OCI-LY7 (cell line): ENCODE measurements around the gene ADARB2. TPM values are rescaled to one million over a fixed set of nuclear protein-coding genes. Genes with fewer than 3 reads are reported as not detected.

Experiments
- BruUV-seq: library from RNA; stranded (reverse); fragments of 400-500 nt; replicated peaks from 2 replicates; lab custom pipeline; 2021; lab: Mats Ljungman, UMichigan
- CTCF ChIA-PET: fragments of 300-600 bp; sonication (Branson Sonifier 250); formaldehyde crosslinking; loops from one replicate; lab custom pipeline; 2022; ENCODE audit warnings: antibody characterized with exemption; ENCODE audit not compliant: unreplicated experiment; lab: Charles Lee
- POLR2A ChIA-PET: fragments of 300-600 bp; sonication (Branson Sonifier 250); formaldehyde crosslinking; loops from one replicate; lab custom pipeline; 2022; ENCODE audit warnings: antibody characterized with exemption; lab: Charles Lee
- DNase-seq: peaks from one replicate; pipeline ENCODE4 v3.0.0-alpha.2; 2015; ENCODE audit warnings: low spot score
- H2AFZ ChIP-seq: fragments of 200-600 bp; sonication (generic), shearing (Covaris generic); 2 replicates; pipeline ENCODE4 v1.6.1; 2014; ENCODE audit warnings: mild to moderate bottlenecking, antibody characterized with exemption, low read length, moderate library complexity
- H3K27ac ChIP-seq: fragments of 200-600 bp; sonication (generic); 2 replicates; pipeline ENCODE4 v1.5.1; 2014; ENCODE audit warnings: mixed run types, low read depth, mild to moderate bottlenecking, moderate library complexity, low read length, inconsistent platforms; ENCODE audit not compliant: poor library complexity, severe bottlenecking
- H3K36me3 ChIP-seq: fragments of 200-600 bp; sonication (generic); 2 replicates; pipeline ENCODE4 v1.6.1; 2014; ENCODE audit warnings: mild to moderate bottlenecking, antibody characterized with exemption, low read length, moderate library complexity, mixed read lengths; ENCODE audit not compliant: insufficient read depth
- H3K4me1 ChIP-seq: fragments of 200-600 bp; sonication (generic); 2 replicates; pipeline ENCODE4 v1.5.1; 2014; ENCODE audit warnings: mild to moderate bottlenecking, low read length; ENCODE audit not compliant: insufficient read depth, poor library complexity, severe bottlenecking
- H3K4me2 ChIP-seq: fragments of 200-600 bp; sonication (generic); 2 replicates; pipeline ENCODE4 v1.6.1; 2014; ENCODE audit warnings: mild to moderate bottlenecking, low read length
- H3K4me3 ChIP-seq: fragments of 200-600 bp; sonication (generic); 2 replicates; pipeline ENCODE4 v1.5.1; 2014; ENCODE audit warnings: mild to moderate bottlenecking, low read depth, low read length; ENCODE audit not compliant: poor library complexity, severe bottlenecking
- H3K79me2 ChIP-seq: fragments of 200-600 bp; sonication (generic); 2 replicates; pipeline ENCODE4 v1.6.1; 2016; ENCODE audit warnings: low read depth, mild to moderate bottlenecking, low read length, moderate library complexity, mixed read lengths; ENCODE audit not compliant: insufficient read depth
- H3K9me2 ChIP-seq: fragments of 200-600 bp; sonication (generic); 2 replicates; pipeline ENCODE4 v1.6.1; 2016; ENCODE audit warnings: mild to moderate bottlenecking, low read length, mixed read lengths; ENCODE audit not compliant: insufficient read depth
- H3K9me3 ChIP-seq: fragments of 200-600 bp; sonication (generic); 2 replicates; pipeline ENCODE4 v1.6.1; 2014; ENCODE audit warnings: mild to moderate bottlenecking, mixed run types, low read length, mixed read lengths
- H4K20me1 ChIP-seq: fragments of 200-600 bp; sonication (generic); 2 replicates; pipeline ENCODE4 v1.6.1; 2014; ENCODE audit warnings: mild to moderate bottlenecking, antibody characterized with exemption, low read length, moderate library complexity, mixed read lengths; ENCODE audit not compliant: insufficient read depth
- EZH2phosphoT487 ChIP-seq: fragments of 200-600 bp; sonication (generic); IDR thresholded peaks from 2 replicates; pipeline ENCODE4 v1.6.1; 2018; ENCODE audit warnings: low read depth, borderline replicate concordance, mild to moderate bottlenecking, mixed run types, antibody characterized with exemption, low read length, moderate library complexity, mixed read lengths
- intact Hi-C: fragments of 100-400 bp; cut with micrococcal nuclease; formaldehyde crosslinking; loops from one replicate; pipeline ENCODE4 v1.10.0; 2022; ENCODE audit not compliant: unreplicated experiment
- total RNA-seq, 2 experiments: library from RNA; depleted of rRNA in 1 of 2; stranded (reverse); fragments of >200 nt in 1 of 2; shearing (Covaris generic) in 1 of 2; gene quantifications; 2 replicates each; pipeline ENCODE4 v1.2.3, GENCODE V29; 2014 to 2022
- TF ChIP-seq, protein P1 (sequence below): fragments of 200-600 bp; sonication (generic); conservative IDR thresholded peaks from 2 replicates; pipeline ENCODE4 v1.5.1; 2014; ENCODE audit warnings: mild to moderate bottlenecking, antibody characterized with exemption, low read length, moderate library complexity, mixed read lengths

The ADARB2 gene
- total RNA-seq, 2 experiments from 2014 or later, result 0.03 TPM; not detected in 1

DNA sequence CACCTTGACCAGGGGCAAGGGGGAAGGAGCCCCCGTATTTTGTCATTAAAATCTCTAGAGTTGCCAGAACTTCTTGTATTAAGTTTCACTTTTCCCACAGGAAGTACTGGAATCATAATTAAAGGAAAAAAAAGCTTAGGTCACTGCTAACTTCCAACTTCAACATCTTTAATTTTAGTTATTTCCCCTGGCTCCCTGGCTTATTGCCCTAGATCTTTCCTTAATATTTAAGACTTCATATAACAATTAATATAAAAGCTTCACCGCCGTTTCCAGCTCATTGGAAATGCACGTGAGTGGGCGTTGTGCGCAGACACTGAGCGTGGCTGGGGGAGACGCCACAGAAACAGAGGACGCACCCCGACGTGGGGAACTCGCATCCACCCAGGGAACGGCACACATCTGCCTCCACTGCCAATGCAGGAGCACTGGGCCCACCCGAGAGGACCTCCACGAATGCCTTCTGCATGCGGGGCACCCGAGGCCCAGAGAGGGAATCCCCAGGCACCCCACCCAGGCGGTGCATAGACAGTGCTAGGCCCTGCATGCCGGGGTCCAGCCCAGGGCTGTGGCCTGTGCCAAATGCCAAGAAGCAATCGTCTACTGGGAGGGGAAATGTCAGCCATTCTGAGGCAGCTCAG is 72.2 kb downstream of the ADARB2 start:
- intact Hi-C loops, result no loop called here
- H3K9me3 ChIP-seq, result no peaks in the 10 kb centered on the region
- peaks cover 9% of the 10 kb centered on the region for H3K4me1 ChIP-seq
- H3K79me2 ChIP-seq, result no peaks in the 10 kb centered on the region
- no peak overlapping the region for H3K4me3 ChIP-seq
- DNase-seq, result no peak
- no peaks in the 10 kb centered on the region for H4K20me1 ChIP-seq
- ChIA-PET POLR2A (interaction anchor here (0.9 kb wide), 1 partner anchor 168 kb away, joined by 4 read pairs; no protein-coding TSS in a partner anchor), CTCF (no interaction called here)
- no peak overlapping the region for H3K4me2 ChIP-seq
- no peaks in the 10 kb centered on the region for H3K36me3 ChIP-seq
- no peaks in the 10 kb centered on the region for H3K9me2 ChIP-seq
- no TSS peak for BruUV-seq
- H3K27ac ChIP-seq, result no peak overlapping the region
- no peak for TF ChIP-seq EZH2phosphoT487
- TF ChIP-seq, protein P1, sequence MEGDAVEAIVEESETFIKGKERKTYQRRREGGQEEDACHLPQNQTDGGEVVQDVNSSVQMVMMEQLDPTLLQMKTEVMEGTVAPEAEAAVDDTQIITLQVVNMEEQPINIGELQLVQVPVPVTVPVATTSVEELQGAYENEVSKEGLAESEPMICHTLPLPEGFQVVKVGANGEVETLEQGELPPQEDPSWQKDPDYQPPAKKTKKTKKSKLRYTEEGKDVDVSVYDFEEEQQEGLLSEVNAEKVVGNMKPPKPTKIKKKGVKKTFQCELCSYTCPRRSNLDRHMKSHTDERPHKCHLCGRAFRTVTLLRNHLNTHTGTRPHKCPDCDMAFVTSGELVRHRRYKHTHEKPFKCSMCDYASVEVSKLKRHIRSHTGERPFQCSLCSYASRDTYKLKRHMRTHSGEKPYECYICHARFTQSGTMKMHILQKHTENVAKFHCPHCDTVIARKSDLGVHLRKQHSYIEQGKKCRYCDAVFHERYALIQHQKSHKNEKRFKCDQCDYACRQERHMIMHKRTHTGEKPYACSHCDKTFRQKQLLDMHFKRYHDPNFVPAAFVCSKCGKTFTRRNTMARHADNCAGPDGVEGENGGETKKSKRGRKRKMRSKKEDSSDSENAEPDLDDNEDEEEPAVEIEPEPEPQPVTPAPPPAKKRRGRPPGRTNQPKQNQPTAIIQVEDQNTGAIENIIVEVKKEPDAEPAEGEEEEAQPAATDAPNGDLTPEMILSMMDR, result no peak
- no peak overlapping the region for H2AFZ ChIP-seq

DNA sequence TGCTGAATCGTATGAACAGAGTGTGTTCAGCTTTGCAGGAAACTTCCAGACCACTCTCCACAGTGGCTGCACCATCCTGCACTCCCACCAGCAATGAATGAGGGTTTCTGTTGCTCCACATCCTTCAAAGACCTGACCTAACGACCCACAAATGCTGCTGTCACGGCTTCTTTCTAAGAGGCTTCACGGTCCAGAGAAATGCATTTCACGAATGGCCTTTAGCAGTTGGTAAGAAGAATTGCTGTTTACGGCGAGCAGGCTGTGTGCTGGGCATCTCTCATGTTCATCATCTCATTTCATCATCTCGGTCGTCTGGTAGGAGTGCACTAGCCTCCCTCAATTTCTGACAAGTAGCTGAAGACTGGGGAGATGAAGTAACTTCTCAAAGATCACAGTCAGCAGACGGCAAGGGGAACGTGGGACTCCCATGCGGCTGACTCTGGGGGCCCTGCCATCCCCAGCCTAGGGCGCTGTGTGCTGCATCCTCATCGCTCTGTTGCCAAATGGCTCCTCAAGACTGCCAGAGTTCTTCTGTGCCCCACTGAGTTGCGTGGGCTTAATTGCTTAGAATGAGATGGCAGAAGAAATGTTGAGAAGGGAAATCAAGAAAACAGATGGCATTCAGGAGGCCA is 72.9 kb downstream of the ADARB2 start:
- DNase-seq, result no peak
- Histone ChIP-seq H3K4me1 (peaks cover 9% of the 10 kb centered on the region), H4K20me1 (no peaks in the 10 kb centered on the region), H3K27ac (no peak overlapping the region), H3K4me3 (no peak overlapping the region), H3K79me2 (no peaks in the 10 kb centered on the region), H3K9me2 (no peaks in the 10 kb centered on the region), H2AFZ (no peak overlapping the region), H3K9me3 (no peaks in the 10 kb centered on the region), H3K4me2 (no peak overlapping the region), H3K36me3 (no peaks in the 10 kb centered on the region)
- TF ChIP-seq, protein P1, result no peak
- TF ChIP-seq EZH2phosphoT487, result no peak
- ChIA-PET POLR2A (interaction anchor here (0.9 kb wide), 1 partner anchor 169 kb away, joined by 4 read pairs; no protein-coding TSS in a partner anchor), CTCF (no interaction called here)
- no TSS peak for BruUV-seq
- intact Hi-C loops, result no loop called here

DNA sequence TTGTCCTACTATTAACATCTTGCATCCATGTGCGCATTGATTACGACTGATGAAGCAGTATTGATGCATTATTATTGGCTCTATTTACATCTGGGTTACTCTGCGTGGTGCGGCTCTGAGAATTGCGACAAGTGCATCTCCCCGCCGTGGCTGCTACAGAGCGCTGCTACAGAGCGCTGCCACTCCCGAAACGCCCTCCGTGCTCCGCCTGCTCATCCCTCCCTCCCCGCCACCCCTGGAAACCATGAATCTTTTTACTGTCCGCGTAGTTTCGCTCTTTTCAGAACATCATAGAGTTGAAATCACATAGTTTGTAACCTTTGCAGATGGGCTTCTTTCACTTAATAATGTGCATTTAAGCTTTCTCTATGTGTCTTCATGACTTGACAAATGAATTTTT is 74.1 kb downstream of the ADARB2 start:
- Histone ChIP-seq H4K20me1 (no peaks in the 10 kb centered on the region), H3K9me3 (no peaks in the 10 kb centered on the region), H3K4me2 (no peak overlapping the region), H2AFZ (no peak overlapping the region), H3K4me1 (peaks cover 9% of the 10 kb centered on the region), H3K36me3 (no peaks in the 10 kb centered on the region), H3K9me2 (no peaks in the 10 kb centered on the region), H3K79me2 (no peaks in the 10 kb centered on the region), H3K27ac (no peak overlapping the region), H3K4me3 (no peak overlapping the region)
- ChIA-PET CTCF (no interaction called here), POLR2A (no interaction called here)
- intact Hi-C loops, result no loop called here
- no peak for DNase-seq
- no TSS peak for BruUV-seq
- TF ChIP-seq EZH2phosphoT487, result no peak
- TF ChIP-seq, protein P1, result no peak
